Endodermal cell (in vitro differentiated cells): ENCODE data around the gene SH3PXD2A. TPM values are rescaled to one million over a fixed set of nuclear protein-coding genes. Genes with fewer than 3 reads are reported as not detected.

Experiments
- DNase-seq: peaks from one replicate; pipeline ENCODE4 v3.0.0-alpha.2; 2017
- H3K27ac ChIP-seq: 2 replicates; pipeline ENCODE4 v1.5.1; 2013; ENCODE audit warnings: mild to moderate bottlenecking, low read depth, low read length, moderate library complexity
- H3K27me3 ChIP-seq: 2 replicates; pipeline ENCODE4 v1.6.1; 2013; ENCODE audit warnings: mild to moderate bottlenecking, low read length, moderate library complexity; ENCODE audit not compliant: insufficient read depth, control insufficient read depth, poor library complexity, severe bottlenecking
- H3K36me3 ChIP-seq: 2 replicates; pipeline ENCODE4 v1.7.0; 2013; ENCODE audit warnings: mild to moderate bottlenecking, low read length, moderate library complexity; ENCODE audit not compliant: control insufficient read depth, insufficient read depth
- H3K4me1 ChIP-seq: one replicate; pipeline ENCODE4 v1.7.0; 2013; ENCODE audit warnings: low read length; ENCODE audit not compliant: control insufficient read depth, insufficient read depth
- H3K4me3 ChIP-seq: 2 replicates; pipeline ENCODE4 v1.5.1; 2013; ENCODE audit warnings: mild to moderate bottlenecking, low read length, moderate library complexity
- H3K9ac ChIP-seq: 2 replicates; pipeline ENCODE4 v1.6.1; 2013; ENCODE audit warnings: mild to moderate bottlenecking, low read length, moderate library complexity; ENCODE audit not compliant: poor library complexity, severe bottlenecking; ENCODE audit errors: extremely low read depth
- H3K9me3 ChIP-seq: 2 replicates; pipeline ENCODE4 v1.6.1; 2013; ENCODE audit warnings: mild to moderate bottlenecking, low read length, moderate library complexity; ENCODE audit not compliant: control insufficient read depth
- H3K27ac Mint-ChIP-seq: 2 replicates; pipeline ENCODE4 v1.8.0; 2020; ENCODE audit warnings: mixed read lengths
- H3K27me3 Mint-ChIP-seq: 2 replicates; pipeline ENCODE4 v1.8.0; 2021; ENCODE audit warnings: mild to moderate bottlenecking, mixed read lengths; ENCODE audit not compliant: insufficient read depth
- H3K36me3 Mint-ChIP-seq: 2 replicates; pipeline ENCODE4 v1.8.0; 2020; ENCODE audit warnings: low read depth, mixed read lengths
- H3K4me1 Mint-ChIP-seq: 2 replicates; pipeline ENCODE4 v1.8.0; 2020; ENCODE audit warnings: mixed read lengths
- H3K4me3 Mint-ChIP-seq: 2 replicates; pipeline ENCODE4 v1.8.0; 2020; ENCODE audit warnings: mild to moderate bottlenecking, moderate library complexity, mixed read lengths
- H3K9me3 Mint-ChIP-seq: 2 replicates; pipeline ENCODE4 v1.8.0; 2020; ENCODE audit warnings: mild to moderate bottlenecking, mixed read lengths
- WGBS, 2 experiments: methylation state at CpG; one replicate each; pipeline versions ENCODE4 v1.1.5 to v1.1.7; 2013; ENCODE audit warnings: missing lambda C conversion rate in 2 of 2, mixed read lengths in 1 of 2; ENCODE audit not compliant: insufficient coverage in 1 of 2, insufficient read length in 1 of 2; 5-methylcytosine and 5-hydroxymethylcytosine counted together
- total RNA-seq, 2 donors: library from RNA; stranded (reverse); fragmentation: NEBNext Ultra II Directional in 1 of 2; extraction: Animal tissue kit (Norgen Biotek cat#: 25700) in 1 of 2; gene quantifications; 2 replicates in 1 of 2; 3 replicates in 1 of 2; pipeline ENCODE4 v1.2.1, GENCODE V29; 2021
- TF ChIP-seq, protein P1 (sequence below): fragments of 200-600 bp; sonication (generic); conservative IDR thresholded peaks from 2 replicates; pipeline ENCODE4 v1.5.0; 2021; ENCODE audit warnings: antibody characterized with exemption, mild to moderate bottlenecking

Gene SH3PXD2A
- total RNA-seq, 2 donors from 2014 or later: 15.7 to 22.6 TPM

DNA sequence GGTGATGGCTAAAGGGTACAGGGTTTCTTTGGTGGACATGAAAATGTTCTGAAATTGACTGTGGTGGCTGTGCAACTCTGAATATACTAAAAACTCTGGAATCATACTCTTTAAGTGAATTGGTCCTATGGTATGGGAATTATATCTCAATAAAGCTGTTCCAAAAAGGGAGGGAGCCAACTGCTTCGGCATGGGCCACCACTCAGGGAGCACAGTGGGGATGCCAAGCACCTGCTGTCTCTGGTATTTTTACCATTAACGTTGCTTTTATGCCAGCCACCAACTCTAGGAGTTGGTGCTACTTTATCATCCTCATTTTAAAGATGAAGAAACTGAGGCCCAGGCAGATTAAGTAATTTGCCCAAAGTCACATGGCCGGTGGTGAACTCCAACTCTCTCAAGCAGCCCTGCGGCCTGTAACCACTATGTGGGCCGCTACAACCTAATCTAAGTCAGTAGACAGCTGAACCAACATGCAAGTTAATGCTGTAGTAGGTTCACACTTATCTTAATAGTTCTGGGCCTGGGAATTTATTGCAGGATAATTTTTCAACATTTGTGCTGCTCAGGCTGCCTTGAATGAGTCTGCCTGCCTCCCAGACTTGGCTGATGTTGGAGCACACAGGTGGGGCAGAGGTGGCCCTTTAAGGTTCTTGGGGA, 20.8 kb downstream of the SH3PXD2A start:
- no peak overlapping the region for H3K27ac ChIP-seq
- H3K9ac ChIP-seq: no peak overlapping the region

GRCh38 chr10:103833731-103834365, 21.5 kb downstream of the SH3PXD2A start:
- Histone ChIP-seq H3K27ac (no peak overlapping the region), H3K4me3 (no peak overlapping the region), H3K27me3 (no peaks in the 10 kb centered on the region), H3K36me3 (no peaks in the 10 kb centered on the region), H3K9me3 (peaks cover 9% of the 10 kb centered on the region), H3K4me1 (peaks cover 49% of the 10 kb centered on the region), H3K9ac (no peak overlapping the region)
- H3K27me3 Mint-ChIP-seq: peaks cover under 1% of the 10 kb centered on the region
- TF ChIP-seq, protein P1, sequence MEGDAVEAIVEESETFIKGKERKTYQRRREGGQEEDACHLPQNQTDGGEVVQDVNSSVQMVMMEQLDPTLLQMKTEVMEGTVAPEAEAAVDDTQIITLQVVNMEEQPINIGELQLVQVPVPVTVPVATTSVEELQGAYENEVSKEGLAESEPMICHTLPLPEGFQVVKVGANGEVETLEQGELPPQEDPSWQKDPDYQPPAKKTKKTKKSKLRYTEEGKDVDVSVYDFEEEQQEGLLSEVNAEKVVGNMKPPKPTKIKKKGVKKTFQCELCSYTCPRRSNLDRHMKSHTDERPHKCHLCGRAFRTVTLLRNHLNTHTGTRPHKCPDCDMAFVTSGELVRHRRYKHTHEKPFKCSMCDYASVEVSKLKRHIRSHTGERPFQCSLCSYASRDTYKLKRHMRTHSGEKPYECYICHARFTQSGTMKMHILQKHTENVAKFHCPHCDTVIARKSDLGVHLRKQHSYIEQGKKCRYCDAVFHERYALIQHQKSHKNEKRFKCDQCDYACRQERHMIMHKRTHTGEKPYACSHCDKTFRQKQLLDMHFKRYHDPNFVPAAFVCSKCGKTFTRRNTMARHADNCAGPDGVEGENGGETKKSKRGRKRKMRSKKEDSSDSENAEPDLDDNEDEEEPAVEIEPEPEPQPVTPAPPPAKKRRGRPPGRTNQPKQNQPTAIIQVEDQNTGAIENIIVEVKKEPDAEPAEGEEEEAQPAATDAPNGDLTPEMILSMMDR: no peak
- peaks cover 10% of the 10 kb centered on the region for H3K9me3 Mint-ChIP-seq
- peaks cover 72% of the 10 kb centered on the region for H3K4me1 Mint-ChIP-seq
- peak; percentile 86 for DNase-seq
- H3K27ac Mint-ChIP-seq: peak overlapping the region; percentile 79
- WGBS, 2 experiments: 44 to 82% methylated on average over 3 to 5 of the region's 5 CpGs
- no peaks in the 10 kb centered on the region for H3K36me3 Mint-ChIP-seq
- H3K4me3 Mint-ChIP-seq: no peak overlapping the region

More for the DNA sequence above, 20.8 kb downstream of the SH3PXD2A start:
- Histone ChIP-seq H3K4me3 (no peak overlapping the region), H3K36me3 (no peaks in the 10 kb centered on the region), H3K4me1 (peaks cover 47% of the 10 kb centered on the region), H3K9me3 (peaks cover 9% of the 10 kb centered on the region), H3K27me3 (no peaks in the 10 kb centered on the region)
- peak; percentile 49 for DNase-seq
- Mint-ChIP-seq H3K27ac (no peak overlapping the region), H3K9me3 (peaks cover 10% of the 10 kb centered on the region), H3K4me3 (no peak overlapping the region), H3K4me1 (peaks cover 71% of the 10 kb centered on the region), H3K36me3 (no peaks in the 10 kb centered on the region), H3K27me3 (no peaks in the 10 kb centered on the region)
- TF ChIP-seq, protein P1: no peak
- WGBS, 2 experiments: 69 to 75% methylated on average over 4 to 5 of the region's 5 CpGs

GRCh38 chr10:103832806-103833205, 22.6 kb downstream of the SH3PXD2A start:
- Mint-ChIP-seq H3K36me3 (no peaks in the 10 kb centered on the region), H3K9me3 (peaks cover 10% of the 10 kb centered on the region), H3K4me3 (no peak overlapping the region), H3K27me3 (peaks cover 7% of the 10 kb centered on the region), H3K4me1 (peaks cover 73% of the 10 kb centered on the region), H3K27ac (no peak overlapping the region)
- Histone ChIP-seq H3K27ac (no peak overlapping the region), H3K9me3 (peaks cover 9% of the 10 kb centered on the region), H3K4me1 (peaks cover 45% of the 10 kb centered on the region), H3K9ac (no peak overlapping the region), H3K36me3 (no peaks in the 10 kb centered on the region), H3K4me3 (no peak overlapping the region), H3K27me3 (peaks cover 4% of the 10 kb centered on the region)
- DNase-seq: no peak
- TF ChIP-seq, protein P1: no peak
- WGBS, 2 experiments: 90 to 94% methylated on average over 2 of the region's 2 CpGs
